Activated CD8-positive, alpha-beta memory T cell treated with anti-CD3 and anti-CD28 coated beads, Interleukin-2, amount 50 U/mL, for 48 hours (primary cell): ENCODE data around the gene FAAH2.
"Not testable (repeated sequence)": the region's sequence is repeated elsewhere in the genome, so short reads cannot be mapped to it uniquely, and the experiment has no call there.

ENCODE experiments used
- DNase-seq: peaks from one replicate; pipeline ENCODE4 v3.0.0-alpha.2; 2020

The FAAH2 gene, protein sequence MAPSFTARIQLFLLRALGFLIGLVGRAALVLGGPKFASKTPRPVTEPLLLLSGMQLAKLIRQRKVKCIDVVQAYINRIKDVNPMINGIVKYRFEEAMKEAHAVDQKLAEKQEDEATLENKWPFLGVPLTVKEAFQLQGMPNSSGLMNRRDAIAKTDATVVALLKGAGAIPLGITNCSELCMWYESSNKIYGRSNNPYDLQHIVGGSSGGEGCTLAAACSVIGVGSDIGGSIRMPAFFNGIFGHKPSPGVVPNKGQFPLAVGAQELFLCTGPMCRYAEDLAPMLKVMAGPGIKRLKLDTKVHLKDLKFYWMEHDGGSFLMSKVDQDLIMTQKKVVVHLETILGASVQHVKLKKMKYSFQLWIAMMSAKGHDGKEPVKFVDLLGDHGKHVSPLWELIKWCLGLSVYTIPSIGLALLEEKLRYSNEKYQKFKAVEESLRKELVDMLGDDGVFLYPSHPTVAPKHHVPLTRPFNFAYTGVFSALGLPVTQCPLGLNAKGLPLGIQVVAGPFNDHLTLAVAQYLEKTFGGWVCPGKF

DNA sequence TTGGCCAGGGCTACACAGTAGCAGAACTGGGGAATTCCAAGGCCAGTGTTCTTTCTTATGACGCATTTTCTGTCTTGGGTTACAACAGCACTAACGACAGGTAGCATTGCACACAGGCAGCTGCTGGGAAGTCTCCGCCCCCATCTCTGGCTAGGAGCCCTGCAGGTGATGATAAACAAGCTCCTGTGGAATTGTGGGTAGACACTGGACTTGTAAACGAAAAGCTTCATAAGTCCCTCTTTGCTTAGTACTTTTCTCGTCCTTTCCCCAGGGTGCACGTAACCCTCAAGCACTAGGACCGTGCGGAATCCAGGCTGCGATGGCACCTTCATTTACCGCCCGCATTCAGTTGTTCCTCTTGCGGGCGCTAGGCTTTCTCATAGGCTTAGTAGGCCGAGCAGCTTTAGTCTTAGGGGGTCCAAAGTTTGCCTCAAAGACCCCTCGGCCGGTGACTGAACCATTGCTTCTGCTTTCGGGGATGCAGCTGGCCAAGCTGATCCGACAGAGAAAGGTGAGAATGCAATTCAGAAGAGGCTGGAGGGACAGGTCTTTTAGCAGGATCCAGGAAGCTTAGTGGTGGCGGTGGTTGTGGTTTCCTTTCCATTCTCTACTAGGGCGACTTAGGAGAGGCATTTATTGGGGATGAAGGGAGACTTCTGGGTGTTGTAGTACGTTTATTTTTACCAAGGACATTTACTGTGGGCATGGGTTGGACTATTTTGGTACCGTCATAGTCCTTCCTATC, at the start of gene FAAH2:
FAAH2 (plus strand) TSS at position 200 of the 745 bp plus-strand sequence; CDS start at position 320, 120 bp downstream.
- DNase-seq: peak; percentile 60

DNA sequence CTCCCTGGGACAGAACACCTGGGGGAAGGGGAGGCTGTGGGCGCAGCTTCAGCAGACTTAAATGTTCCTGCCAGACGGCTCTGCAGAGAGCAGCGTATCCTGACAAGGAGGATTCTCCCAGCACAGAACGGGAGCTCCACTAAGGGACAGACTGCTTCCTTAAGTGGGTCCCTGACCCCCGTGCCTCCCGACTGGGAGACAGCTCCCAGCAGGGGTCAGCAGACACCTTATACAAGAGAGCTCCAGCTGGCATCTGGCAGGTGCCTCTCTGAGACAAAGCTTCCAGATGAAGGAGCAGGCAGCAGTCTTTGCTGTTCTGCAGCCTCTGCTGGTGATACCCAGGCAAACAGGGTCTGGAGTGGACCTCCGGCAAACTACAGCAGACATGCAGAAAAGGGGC, 44.5 kb upstream of the FAAH2 start:
- DNase-seq: no peak

DNA sequence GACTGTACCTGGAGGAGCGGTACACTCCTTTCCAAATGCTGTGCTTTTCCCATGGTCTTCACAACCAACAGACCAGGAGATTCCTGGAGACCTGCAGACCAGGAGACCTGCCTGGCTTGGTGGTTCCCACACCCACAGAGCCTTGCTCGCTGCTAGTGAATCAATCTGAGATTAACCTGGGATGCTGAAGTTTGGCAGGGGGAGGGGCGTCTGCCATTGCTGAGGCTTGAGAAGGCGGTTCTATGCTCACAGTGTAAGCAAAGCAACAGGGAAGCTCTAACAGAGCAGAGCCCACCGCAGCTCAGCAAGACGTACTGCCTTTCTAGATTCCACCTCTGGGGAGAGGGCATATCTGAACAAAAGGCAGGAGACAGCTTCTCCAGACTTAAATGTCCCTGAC, 34.5 kb upstream of the FAAH2 start:
- no peak for DNase-seq

DNA sequence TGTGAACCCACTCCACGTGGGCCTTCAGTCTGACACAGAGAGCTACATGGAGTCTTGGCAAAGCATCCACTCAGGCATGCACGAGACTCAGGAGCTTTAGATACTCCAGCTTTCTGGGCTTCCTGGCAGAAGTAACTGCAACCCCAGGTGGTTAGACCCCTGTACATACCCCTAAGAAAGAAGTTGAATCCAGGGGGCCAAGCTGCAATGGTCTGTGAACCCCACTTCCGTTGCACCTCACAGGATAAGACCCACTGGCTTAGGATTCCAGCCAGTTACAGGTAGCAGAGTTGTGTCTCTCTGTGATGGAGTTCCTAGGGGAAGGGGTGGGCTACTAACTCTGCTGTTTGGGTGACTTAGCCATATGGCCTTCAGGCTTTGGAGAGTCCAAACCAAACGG, 21.4 kb upstream of the FAAH2 start:
- no peak for DNase-seq

DNA sequence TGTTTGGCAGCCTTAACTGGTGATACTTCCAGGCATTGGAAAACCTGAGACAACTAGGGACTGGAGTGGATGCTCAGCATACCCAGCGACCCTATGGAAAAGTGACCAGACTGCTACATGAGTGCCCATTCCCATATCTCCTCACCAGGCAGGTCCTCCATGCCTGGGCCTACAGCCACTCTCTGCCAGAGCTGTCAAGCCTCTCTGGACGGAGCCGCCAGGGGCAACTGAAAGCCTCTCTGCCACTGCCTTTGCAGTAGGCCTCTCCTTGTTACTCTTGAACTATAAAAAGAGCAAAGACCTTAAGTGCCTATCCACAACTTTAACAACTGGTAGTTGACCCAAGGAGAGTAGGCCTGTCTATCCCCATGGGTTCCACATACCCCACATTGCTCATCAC, 20.2 kb upstream of the FAAH2 start:
- no peak for DNase-seq

DNA sequence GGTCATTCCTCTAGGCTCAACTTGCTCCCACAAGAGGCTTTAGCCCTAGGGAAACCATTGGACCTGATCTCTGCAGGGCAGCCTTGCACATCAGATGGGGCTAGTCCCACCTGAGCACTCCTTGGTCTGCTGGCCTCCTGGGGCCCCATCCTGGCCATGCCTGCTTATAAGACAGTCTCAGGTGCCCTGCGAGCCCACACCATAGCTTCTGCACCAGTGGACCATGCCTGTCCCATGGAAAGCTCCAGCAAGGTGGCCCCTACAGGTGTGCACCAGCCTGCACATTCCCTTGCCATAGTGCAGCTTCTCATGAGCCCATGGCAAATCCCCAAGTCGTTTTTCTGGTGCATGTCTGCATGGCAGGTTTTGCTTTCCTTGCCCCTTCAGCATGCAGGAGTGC, 19.6 kb upstream of the FAAH2 start:
- no peak for DNase-seq

DNA sequence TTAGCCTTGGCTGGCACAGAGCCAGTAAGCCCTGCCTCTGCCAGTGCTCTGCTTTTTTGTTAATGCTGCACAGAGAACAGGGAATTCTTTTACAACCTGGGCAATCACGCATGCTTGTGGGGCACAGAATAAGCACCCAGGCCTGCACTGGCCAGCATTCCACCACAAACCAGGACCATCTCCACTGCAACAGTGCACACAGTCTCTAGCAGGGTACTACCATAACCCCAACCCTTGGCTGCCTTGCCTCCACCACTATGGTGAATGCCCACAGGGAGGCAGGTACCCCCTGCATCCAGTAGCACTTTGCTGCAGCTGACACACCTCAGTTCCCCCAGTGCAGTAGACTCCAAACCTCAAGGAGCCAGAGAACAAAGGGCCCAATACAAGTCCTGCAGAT, 19.2 kb upstream of the FAAH2 start:
- DNase-seq: no peak

DNA sequence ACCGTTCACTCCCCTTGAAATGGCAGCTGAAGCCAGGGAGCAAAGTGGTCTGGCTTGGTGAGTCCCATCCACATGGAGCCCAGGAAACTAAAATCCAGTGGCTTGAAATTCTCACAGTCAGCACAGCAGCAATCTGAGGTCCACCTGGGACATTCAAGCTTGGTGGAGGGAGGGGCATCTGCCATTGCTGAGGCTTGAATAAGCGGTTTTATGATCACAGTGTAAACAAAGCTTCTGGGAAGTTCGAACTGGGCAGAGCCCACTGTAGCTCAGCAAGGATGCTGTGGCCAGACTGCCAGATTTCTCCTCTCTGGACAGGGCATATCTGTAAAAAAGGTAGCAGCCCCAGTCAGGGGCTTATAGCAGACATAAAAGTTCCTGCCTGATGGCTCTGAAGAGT, 15.5 kb upstream of the FAAH2 start:
- DNase-seq: no peak

DNA sequence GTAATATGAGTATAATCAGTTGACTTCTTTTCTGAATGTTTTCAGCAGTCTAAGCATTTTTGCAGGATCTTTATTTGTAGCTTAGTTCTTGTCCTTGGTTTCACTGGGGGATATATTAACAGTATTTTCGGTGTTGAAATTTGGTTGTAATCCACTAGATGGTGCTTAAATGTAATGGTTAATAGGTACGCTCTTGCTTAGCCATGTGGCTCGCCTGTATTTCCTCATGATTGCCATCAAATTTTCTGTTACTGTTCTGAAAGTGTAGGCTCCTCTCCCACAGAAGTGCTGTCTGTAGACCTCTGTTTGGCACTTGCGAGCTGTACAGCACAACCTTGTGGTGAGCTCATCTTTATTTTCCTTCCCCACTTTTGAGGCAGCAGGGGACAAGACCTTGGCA, 3.9 kb upstream of the FAAH2 start:
- no peak for DNase-seq

DNA sequence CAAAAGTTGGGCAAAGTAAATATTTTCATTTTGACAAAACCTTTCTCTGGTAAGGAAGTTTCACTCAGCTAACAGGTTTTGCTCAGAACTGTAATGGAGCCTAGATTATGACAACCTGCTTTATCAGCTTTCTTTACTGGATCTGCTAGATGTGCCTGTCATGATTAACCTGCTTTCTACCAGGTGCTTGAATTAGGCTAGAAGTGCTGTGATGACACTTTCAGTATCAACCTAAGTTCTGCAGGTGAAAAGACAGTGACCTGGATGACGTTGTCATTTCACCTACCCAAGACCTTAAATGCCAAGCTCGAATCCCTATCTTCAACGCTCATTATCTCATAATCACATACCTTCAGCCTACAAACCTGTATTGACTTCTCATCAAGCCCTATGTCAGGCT, 1.5 kb upstream of the FAAH2 start:
- no peak for DNase-seq

DNA sequence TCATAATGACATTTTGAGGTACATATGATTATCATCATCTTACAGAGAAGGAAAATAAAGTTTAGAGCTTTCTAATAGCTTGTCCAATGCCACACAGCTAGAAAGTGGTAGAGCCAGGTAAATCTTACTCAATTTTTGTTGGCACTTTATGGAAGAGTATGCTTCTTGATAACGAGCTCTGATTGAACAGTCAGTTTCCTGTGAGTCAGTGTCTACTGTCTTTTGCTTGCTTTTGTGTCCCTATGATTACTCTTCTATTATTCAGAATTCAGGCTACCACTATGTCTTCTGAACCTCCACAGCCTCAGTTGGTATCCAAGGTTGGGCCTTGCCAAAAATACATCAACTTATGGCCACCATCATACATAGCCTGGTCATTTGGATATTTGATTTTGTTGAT, 2.6 kb downstream of the FAAH2 start:
- no peak for DNase-seq

DNA sequence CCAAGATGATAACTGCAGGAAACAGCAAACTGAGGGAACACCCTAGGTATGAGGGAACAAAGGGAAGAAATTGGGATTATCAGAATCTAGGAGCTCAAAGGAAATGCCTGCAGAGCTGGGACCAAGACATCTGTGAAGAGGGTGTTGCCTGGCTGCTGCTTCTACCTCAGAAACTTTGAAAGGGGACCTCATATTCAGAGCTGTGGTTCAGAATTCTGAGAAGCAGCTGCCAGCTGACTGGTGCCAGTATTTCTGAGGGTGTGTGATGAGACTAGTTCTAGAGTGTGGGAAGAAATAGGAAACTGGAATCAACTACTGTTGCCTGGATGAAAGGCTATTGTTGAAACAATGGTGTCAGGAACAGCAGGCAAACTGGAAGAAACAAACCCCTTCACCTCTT, 8.5 kb downstream of the FAAH2 start:
- no peak for DNase-seq

DNA sequence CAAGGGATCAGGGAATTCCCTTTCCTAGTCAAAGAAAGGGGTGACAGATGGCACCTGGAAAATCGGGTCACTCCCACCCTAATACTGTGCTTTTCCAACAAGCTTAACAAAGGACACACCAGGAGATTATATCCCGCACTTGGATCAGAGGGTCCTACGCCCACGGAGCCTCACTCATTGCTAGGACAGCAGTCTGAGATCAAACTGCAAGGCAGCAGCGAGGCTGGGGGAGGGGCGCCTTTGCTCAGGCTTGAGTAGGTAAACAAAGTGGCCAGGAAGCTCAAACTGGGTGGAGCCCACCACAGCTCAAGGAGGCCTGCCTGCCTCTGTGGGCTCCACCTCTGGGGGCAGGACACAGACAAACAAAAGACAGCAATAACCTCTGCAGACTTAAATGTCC, 9.2 kb downstream of the FAAH2 start:
- not testable (repeated sequence) for DNase-seq

DNA sequence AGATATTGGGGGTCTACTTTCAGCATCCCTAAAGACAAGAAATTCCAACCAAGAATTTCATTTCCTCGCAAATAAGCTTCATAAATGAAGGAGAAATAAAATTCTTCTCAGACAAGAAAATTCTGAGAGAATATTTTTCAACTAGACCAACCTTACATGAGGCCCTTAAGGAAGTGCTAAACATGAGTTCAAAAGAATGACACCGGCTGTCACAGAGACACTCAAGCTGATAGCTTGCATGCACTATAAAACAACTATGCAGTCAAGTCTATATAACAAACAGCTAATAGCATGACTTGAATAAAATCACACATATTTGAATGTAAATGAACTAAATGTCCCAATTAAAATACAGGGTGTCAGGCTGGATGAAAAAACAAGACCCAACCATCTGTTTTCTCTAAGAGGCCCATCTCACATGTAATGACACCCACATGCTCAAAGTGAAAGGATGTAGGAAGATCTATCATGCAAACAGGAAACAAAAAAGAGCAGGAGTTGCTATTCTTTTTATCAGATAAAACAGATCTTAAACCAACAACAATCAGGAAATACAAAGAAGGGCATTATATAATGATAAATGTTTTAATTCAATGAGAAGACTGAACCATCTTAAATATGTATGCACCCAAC, 27.2 kb downstream of the FAAH2 start:
- DNase-seq: no peak

DNA sequence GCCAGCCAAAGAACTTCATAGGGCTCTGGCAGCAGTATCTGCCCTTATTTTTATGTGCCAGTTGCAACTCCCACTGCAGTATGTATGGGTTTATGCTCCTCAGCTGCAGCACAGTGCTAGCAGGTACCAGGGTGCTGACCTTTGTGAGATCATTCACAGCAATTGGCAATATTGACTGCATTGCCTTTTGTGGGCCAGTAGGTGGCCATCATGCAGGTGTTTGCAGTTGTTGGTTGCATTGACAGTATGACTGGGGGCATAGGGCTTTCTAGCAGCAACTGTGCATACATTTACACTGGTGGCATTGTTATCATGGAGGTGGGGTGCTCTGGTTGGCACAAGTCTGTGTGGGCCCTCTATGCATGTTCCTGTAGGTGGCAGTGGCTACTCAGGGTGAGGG, 42.5 kb downstream of the FAAH2 start:
- no peak for DNase-seq

DNA sequence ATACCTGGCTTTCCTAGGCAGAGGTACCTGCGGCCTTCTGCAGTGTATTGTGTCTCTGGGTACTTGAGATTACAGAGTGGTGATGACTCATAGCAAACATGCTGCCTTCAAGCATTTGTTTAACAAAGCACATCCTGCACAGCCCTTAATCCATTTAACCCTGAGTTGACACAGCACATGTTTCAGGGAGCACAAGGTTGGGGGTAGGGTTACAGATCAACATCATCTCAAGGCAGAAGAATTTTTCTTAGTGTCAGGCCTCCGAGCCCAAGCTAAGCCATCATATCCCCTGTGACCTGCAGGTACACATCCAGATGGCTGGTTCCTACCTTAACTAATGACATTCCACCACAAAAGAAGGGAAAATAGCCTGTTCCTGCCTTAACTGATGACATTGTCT, 49.3 kb downstream of the FAAH2 start:
- not testable (repeated sequence) for DNase-seq

DNA sequence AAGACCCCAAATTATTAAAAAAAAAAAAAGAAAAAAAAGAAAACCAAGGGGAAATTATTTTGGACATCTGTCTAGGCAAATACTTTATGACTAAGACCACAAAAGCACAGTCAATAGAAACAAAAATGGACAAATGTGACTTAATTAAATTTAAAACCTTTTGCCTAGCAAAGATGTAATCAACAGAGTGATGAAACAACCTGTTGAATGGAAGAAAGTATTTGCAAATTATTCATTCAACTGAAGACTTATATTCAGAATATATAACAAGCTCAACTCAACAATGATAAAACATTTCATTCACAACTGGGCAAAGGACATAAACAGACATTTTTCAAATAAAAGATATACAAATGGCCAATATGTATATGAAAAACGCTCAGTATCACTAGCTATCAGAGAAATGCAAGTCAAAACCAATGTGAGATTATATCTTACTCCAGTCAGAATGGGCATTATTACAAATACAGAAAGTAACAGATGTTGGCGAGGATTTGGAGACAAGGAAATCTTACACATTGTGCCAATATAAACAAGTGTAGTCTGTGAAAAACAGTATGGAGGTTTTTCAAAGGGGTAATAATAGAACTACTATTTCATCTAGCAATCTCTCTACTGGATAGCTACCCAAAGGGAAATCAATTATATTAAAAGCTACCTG, 67.1 kb downstream of the FAAH2 start:
- DNase-seq: no peak

DNA sequence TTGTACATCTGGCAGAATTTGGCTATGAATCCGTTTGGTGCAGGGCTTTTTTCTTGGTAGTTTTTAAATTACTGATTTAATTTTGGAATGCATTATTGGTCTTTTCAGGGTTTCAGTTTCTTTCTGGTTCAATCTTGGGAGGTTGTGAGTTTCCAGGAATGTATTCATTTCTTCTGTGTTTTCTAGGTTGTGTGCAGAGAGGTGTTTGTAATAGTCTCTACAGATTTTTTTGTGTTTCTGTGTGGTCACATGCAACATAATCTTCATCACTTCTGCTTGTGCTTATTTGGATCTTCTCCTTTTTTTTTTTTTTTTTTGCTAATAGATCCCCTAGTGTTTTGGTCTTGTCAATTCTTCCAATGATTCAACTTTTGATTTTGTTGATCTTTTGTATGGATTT, 77.6 kb downstream of the FAAH2 start:
- DNase-seq: no peak

DNA sequence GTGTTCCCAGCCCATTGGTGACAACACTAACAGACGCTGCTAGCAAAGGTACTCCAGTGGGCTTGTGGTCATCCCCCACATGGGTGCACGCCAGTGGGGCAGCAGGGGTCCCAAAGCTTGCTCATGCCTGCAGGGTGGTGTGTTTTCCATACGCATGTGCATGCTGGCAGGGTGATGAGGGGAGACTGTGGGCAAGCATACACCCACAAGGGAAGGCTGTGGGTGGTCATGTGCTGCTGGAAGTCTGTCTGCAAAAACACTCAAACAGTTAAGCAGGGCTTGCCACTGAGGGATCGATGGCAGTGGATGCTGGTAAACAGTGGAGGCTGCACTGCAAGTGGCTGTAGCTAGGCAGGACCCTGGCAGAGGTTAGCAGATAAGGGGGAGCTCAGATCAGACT, 79.9 kb downstream of the FAAH2 start:
- no peak for DNase-seq

DNA sequence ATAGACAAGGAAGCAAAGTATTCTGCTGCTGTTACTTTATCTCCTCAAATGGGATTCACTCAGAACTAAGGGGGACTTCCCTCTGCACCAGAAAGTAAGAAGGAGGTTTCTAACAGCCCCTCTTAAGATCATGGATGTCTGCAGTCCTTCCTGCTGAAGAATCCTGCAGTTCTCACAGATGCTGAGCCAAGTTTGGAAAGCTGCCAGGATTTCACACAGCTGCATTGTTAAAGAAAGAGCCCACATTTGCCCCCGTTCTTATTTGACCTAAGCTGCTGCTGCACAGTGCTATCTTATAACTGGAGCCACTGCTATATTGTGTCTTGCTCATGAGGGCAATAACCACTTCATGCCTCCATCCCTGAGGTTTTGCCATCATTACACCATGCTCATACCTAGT, 81.1 kb downstream of the FAAH2 start:
- DNase-seq: no peak

DNA sequence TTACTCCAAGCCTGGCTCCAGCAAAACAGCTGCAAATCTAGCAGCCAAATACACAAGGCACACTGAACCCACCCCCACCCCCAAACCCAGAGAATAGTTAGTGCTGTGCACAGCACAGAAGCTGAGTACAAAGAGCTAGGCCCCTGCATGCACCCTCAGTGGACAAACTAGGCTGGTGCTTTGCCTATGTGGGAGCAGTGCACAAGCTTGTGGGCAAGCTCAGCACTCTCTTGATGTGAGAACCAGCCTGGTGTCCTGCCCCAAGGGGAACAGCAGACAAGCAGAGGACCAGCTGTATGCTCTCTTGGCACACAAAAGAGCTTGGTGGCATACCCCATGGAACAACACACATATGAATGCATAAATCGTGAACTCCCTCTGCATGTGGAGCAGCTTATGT, 81.7 kb downstream of the FAAH2 start:
- no peak for DNase-seq

DNA sequence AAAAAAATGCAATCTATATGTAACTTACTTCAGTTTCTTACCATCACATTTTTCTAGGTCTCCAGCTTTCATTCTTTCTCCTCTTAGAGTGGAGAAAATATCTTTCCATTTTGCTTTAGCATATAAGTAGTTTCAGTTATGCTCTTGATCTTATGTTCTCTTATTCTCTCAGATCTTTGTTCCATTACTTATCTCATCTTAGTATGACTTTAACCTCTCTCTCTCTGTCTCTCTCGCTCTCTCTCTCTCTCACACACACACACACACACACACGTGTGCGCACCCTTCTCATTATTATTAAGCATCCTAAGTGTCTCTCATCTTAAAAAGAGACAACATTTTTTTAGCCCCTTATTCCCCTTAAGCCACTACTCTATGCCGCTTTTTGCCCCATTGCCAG, 92.8 kb downstream of the FAAH2 start:
- no peak for DNase-seq
